GM18507 (cell line): ENCODE measurements around the gene ATAD2B.

Experiments
- DNase-seq: peaks from one replicate; pipeline ENCODE4 v3.0.0; 2011; ENCODE audit warnings: low read depth; ENCODE audit not compliant: insufficient read length; ENCODE audit errors: extremely low spot score
- FAIRE-seq: peaks from 2 replicates; lab custom pipeline; 2011; peaks lifted over from hg19 to GRCh38; lab: Jason Lieb, UNC

The ATAD2B gene

GRCh38 chr2:23713351-23713750 is 213.6 kb downstream of the ATAD2B start:
- no peak for FAIRE-seq
- DNase-seq, result no peak

- DNase-seq (no peak), FAIRE-seq (no peak)
Observed at GRCh38 chr2:23712756-23713151, 214.2 kb downstream of the ATAD2B start.

GRCh38 chr2:23711979-23712755 is 214.8 kb downstream of the ATAD2B start:
- DNase-seq (no peak), FAIRE-seq (no peak)

GRCh38 chr2:23709311-23709710 is 217.6 kb downstream of the ATAD2B start:
- no peak for DNase-seq
- FAIRE-seq, result no peak

GRCh38 chr2:23708771-23709170 is 218.2 kb downstream of the ATAD2B start:
- DNase-seq (no peak), FAIRE-seq (no peak)

GRCh38 chr2:23707096-23707495 is 219.8 kb downstream of the ATAD2B start:
- DNase-seq (no peak), FAIRE-seq (no peak)

GRCh38 chr2:23706613-23707078 is 220.3 kb downstream of the ATAD2B start:
- no peak for FAIRE-seq
- DNase-seq, result no peak

GRCh38 chr2:23705771-23706612 is 220.9 kb downstream of the ATAD2B start:
- FAIRE-seq (no peak), DNase-seq (no peak)

GRCh38 chr2:23703583-23704385 is 223.1 kb downstream of the ATAD2B start:
- DNase-seq (no peak), FAIRE-seq (no peak)

- FAIRE-seq (no peak), DNase-seq (no peak)
Observed at GRCh38 chr2:23703037-23703582, 223.8 kb downstream of the ATAD2B start.

GRCh38 chr2:23700627-23701026 is 226.3 kb downstream of the ATAD2B start:
- DNase-seq (no peak), FAIRE-seq (no peak)

- FAIRE-seq, result no peak
- no peak for DNase-seq
Observed at GRCh38 chr2:23699580-23699925, 227.4 kb downstream of the ATAD2B start.

- DNase-seq (no peak), FAIRE-seq (no peak)
Observed at GRCh38 chr2:23698721-23699579, 228.0 kb downstream of the ATAD2B start.
